ENCODE data around the gene SUPT20H. TPM values are rescaled to one million over a fixed set of nuclear protein-coding genes. Genes with fewer than 3 reads are reported as not detected.

Gene SUPT20H
- total RNA-seq, 1 experiment from 2014 or later = 16.8 TPM

- BruUV-seq (replicated peaks) = no TSS peak
- H3K4me3 ChIP-seq (ENCODE audit: low read length) = no peak overlapping the region
- ATAC-seq (no peak), DNase-seq (no peak)
- H3K79me2 ChIP-seq (ENCODE audit: low read length) = no peaks in the 10 kb centered on the region
- no peak overlapping the region for H3K4me2 ChIP-seq (ENCODE audit: low read length)
- no peaks in the 10 kb centered on the region for H4K20me1 ChIP-seq (ENCODE audit: low read length)
- H3K9me2 ChIP-seq (replicated peaks; ENCODE audit: low read length) = no peaks in the 10 kb centered on the region
- H2AFZ ChIP-seq (ENCODE audit: low read length) = no peak overlapping the region
- H3K9ac ChIP-seq (ENCODE audit: low read length) = no peak overlapping the region
- H3K4me1 ChIP-seq (ENCODE audit: insufficient read depth, low read length) = no peaks in the 10 kb centered on the region
- H3F3A ChIP-seq (ENCODE audit: low read length, unreplicated experiment) = no peaks in the 10 kb centered on the region
- ChIA-PET POLR2A (ENCODE audit: unreplicated experiment) (no interaction called here), CTCF (no interaction called here)
- intact Hi-C loops (cut with micrococcal nuclease) = no loop called here
- H3K27ac ChIP-seq (ENCODE audit: low read length) = no peak overlapping the region
- H3K36me3 ChIP-seq (ENCODE audit: low read depth, low read length) = no peaks in the 10 kb centered on the region
- TF ChIP-seq EZH2phosphoT487 (IDR thresholded peaks at IDR 0.05; ENCODE audit: borderline replicate concordance, low read length) (no peak), EZH2 (IDR thresholded peaks at IDR 0.05; ENCODE audit: low read length, unreplicated experiment) (no peak), CTCF (conservative IDR thresholded peaks at IDR 0.05; ENCODE audit: low read depth, low read length) (no peak)
- no peaks in the 10 kb centered on the region for H3K9me3 ChIP-seq (ENCODE audit: low read length)
- H3K27me3 ChIP-seq (ENCODE audit: low read length) = peaks cover 41% of the 10 kb centered on the region
Measured at GRCh38 chr13:37100731-37101130, 41.2 kb upstream of the SUPT20H start.

GRCh38 chr13:37097076-37097475 lies 37.6 kb upstream of the SUPT20H start:
- no peak overlapping the region for H3K27ac ChIP-seq (ENCODE audit: low read length)
- no peak overlapping the region for H3K4me3 ChIP-seq (ENCODE audit: low read length)
- intact Hi-C loops (cut with micrococcal nuclease) = no loop called here
- ChIA-PET POLR2A (ENCODE audit: unreplicated experiment) (no interaction called here), CTCF (no interaction called here)
- no peaks in the 10 kb centered on the region for H3K79me2 ChIP-seq (ENCODE audit: low read length)
- no TSS peak for BruUV-seq (replicated peaks)
- no peaks in the 10 kb centered on the region for H3F3A ChIP-seq (ENCODE audit: low read length, unreplicated experiment)
- H3K9me2 ChIP-seq (replicated peaks; ENCODE audit: low read length) = no peaks in the 10 kb centered on the region
- H4K20me1 ChIP-seq (ENCODE audit: low read length) = no peaks in the 10 kb centered on the region
- H2AFZ ChIP-seq (ENCODE audit: low read length) = no peak overlapping the region
- TF ChIP-seq CTCF (conservative IDR thresholded peaks at IDR 0.05; ENCODE audit: low read depth, low read length) (no peak), EZH2 (IDR thresholded peaks at IDR 0.05; ENCODE audit: low read length, unreplicated experiment) (no peak)
- no peak for DNase-seq
- no peaks in the 10 kb centered on the region for H3K4me1 ChIP-seq (ENCODE audit: insufficient read depth, low read length)
- no peak overlapping the region for H3K9ac ChIP-seq (ENCODE audit: low read length)
- ATAC-seq = no peak
- peaks cover 52% of the 10 kb centered on the region for H3K27me3 ChIP-seq (ENCODE audit: low read length)
- no peak overlapping the region for H3K4me2 ChIP-seq (ENCODE audit: low read length)
- no peaks in the 10 kb centered on the region for H3K36me3 ChIP-seq (ENCODE audit: low read depth, low read length)
- no peaks in the 10 kb centered on the region for H3K9me3 ChIP-seq (ENCODE audit: low read length)

- Histone ChIP-seq H3K9ac (ENCODE audit: low read length) (no peak overlapping the region), H3K4me3 (ENCODE audit: low read length) (no peak overlapping the region), H3K9me2 (replicated peaks; ENCODE audit: low read length) (no peaks in the 10 kb centered on the region), H3K9me3 (ENCODE audit: low read length) (no peaks in the 10 kb centered on the region), H3K79me2 (ENCODE audit: low read length) (no peaks in the 10 kb centered on the region), H3K27me3 (ENCODE audit: low read length) (peaks cover 46% of the 10 kb centered on the region), H3K4me1 (ENCODE audit: insufficient read depth, low read length) (no peaks in the 10 kb centered on the region), H3F3A (ENCODE audit: low read length, unreplicated experiment) (no peaks in the 10 kb centered on the region), H3K36me3 (ENCODE audit: low read depth, low read length) (no peaks in the 10 kb centered on the region), H4K20me1 (ENCODE audit: low read length) (no peaks in the 10 kb centered on the region), H2AFZ (ENCODE audit: low read length) (no peak overlapping the region), H3K4me2 (ENCODE audit: low read length) (no peak overlapping the region), H3K27ac (ENCODE audit: low read length) (no peak overlapping the region)
- intact Hi-C loops (cut with micrococcal nuclease) = no loop called here
- DNase-seq (no peak), ATAC-seq (no peak)
- ChIA-PET CTCF (no interaction called here), POLR2A (ENCODE audit: unreplicated experiment) (no interaction called here)
- BruUV-seq (replicated peaks) = no TSS peak
- TF ChIP-seq EZH2phosphoT487 (IDR thresholded peaks at IDR 0.05; ENCODE audit: borderline replicate concordance, low read length) = no peak
- TF ChIP-seq EZH2 (IDR thresholded peaks at IDR 0.05; ENCODE audit: low read length, unreplicated experiment) = no peak
- TF ChIP-seq CTCF (conservative IDR thresholded peaks at IDR 0.05; ENCODE audit: low read depth, low read length) = no peak
Measured at GRCh38 chr13:37094840-37095239, 35.4 kb upstream of the SUPT20H start.
